HCT116 (cell line): ENCODE measurements around the gene GASK1A.

Experiments
- CTCF ChIP-seq, 3 experiments: fragments of 200-600 bp in 1 of 3; sonication (generic) in 1 of 3; IDR thresholded peaks in 2 of 3; conservative IDR thresholded peaks in 1 of 3; 2 replicates each; pipeline ENCODE4 v1.5.1; 2012 to 2017; ENCODE audit warnings: low read depth in 2 of 3, low read length in 2 of 3, antibody characterized with exemption in 1 of 3, borderline replicate concordance in 1 of 3, control low read depth in 1 of 3, mild to moderate bottlenecking in 1 of 3, mixed read lengths in 1 of 3, mixed run types in 1 of 3, moderate library complexity in 1 of 3; ENCODE audit not compliant: insufficient read depth in 1 of 3
- EGR1 ChIP-seq: IDR thresholded peaks from 2 replicates; pipeline ENCODE4 v1.6.1; 2012; ENCODE audit warnings: low read depth
- REST ChIP-seq: IDR thresholded peaks from 2 replicates; pipeline ENCODE4 v1.6.1; 2012; ENCODE audit warnings: low read depth
- ZNF274 ChIP-seq: fragments of 200-500 bp; sonication (Bioruptor generic); IDR thresholded peaks from 2 replicates; pipeline ENCODE4 v1.6.1; 2014; ENCODE audit warnings: mild to moderate bottlenecking, low read depth, low read length, inconsistent platforms

GRCh38 chr3:43055806-43056770, 77.0 kb downstream of the GASK1A start:
- TF ChIP-seq REST (no peak), EGR1 (no peak), CTCF (IDR thresholded peaks at IDR 0.05 in 2 of 3, conservative IDR thresholded peaks at IDR 0.05 in 1 of 3; ENCODE audit: borderline replicate concordance in 1 of 3, insufficient read depth in 1 of 3, low read depth in 2 of 3, low read length in 2 of 3) (no peak), ZNF274 (no peak)
